Fibroblast of pulmonary artery (primary cell): ENCODE results near the gene OLFM1.

Experiments
- DNase-seq: peaks from one replicate; pipeline ENCODE4 v3.0.0-alpha.2; 2010; ENCODE audit warnings: low read depth
- H3K4me3 ChIP-seq: replicated peaks from 2 replicates; pipeline ENCODE4 v1.5.1; 2011; ENCODE audit warnings: low read depth, mild to moderate bottlenecking, control low read depth, low read length, moderate library complexity
- CTCF ChIP-seq: IDR thresholded peaks from 2 replicates; pipeline ENCODE4 v1.5.1; 2011; ENCODE audit warnings: mild to moderate bottlenecking, control low read depth, low read length, inconsistent platforms; ENCODE audit errors: missing control alignments

The OLFM1 gene

GRCh38 chr9:135091545-135091944 lies 4.1 kb downstream of the OLFM1 start:
- H3K4me3 ChIP-seq: no peak overlapping the region
- TF ChIP-seq CTCF: no peak
- DNase-seq: no peak

- DNase-seq: no peak
- H3K4me3 ChIP-seq: no peak overlapping the region
- no peak for TF ChIP-seq CTCF
These were observed 5.6 kb downstream of the OLFM1 start for GRCh38 chr9:135093111-135093510.

GRCh38 chr9:135093911-135094584 lies 6.6 kb downstream of the OLFM1 start:
- H3K4me3 ChIP-seq: no peak overlapping the region
- DNase-seq: no peak
- no peak for TF ChIP-seq CTCF

GRCh38 chr9:135095470-135096407 lies 8.3 kb downstream of the OLFM1 start:
- DNase-seq: no peak
- H3K4me3 ChIP-seq: no peak overlapping the region
- TF ChIP-seq CTCF: no peak

GRCh38 chr9:135096408-135096895 lies 9.0 kb downstream of the OLFM1 start:
- no peak overlapping the region for H3K4me3 ChIP-seq
- DNase-seq: no peak
- no peak for TF ChIP-seq CTCF

GRCh38 chr9:135098400-135099105 lies 11.1 kb downstream of the OLFM1 start:
- TF ChIP-seq CTCF: no peak
- peak; percentile 20 for DNase-seq
- no peak overlapping the region for H3K4me3 ChIP-seq
